Neural progenitor cell (in vitro differentiated cells): Measurements from ENCODE around the gene KLHL42. TPM values are rescaled to one million over a fixed set of nuclear protein-coding genes. Genes with fewer than 3 reads are reported as not detected.
A peak's percentile ranks its signal among the peaks of the same experiment; 100 is the strongest.

Experiments used
- DNase-seq: peaks from one replicate; pipeline ENCODE4 v3.0.0-alpha.2; 2016; ENCODE audit warnings: low spot score
- H2AFZ ChIP-seq: fragments of 200-600 bp; sonication (generic); replicated peaks from 2 replicates; pipeline ENCODE4 v1.6.1; 2016; ENCODE audit warnings: antibody characterized with exemption
- H3F3A ChIP-seq: fragments of 200-600 bp; sonication (generic); 2 replicates; pipeline ENCODE4 v1.6.1; 2016; ENCODE audit warnings: antibody characterized with exemption, low read depth
- H3K27ac ChIP-seq: fragments of 200-600 bp; sonication (generic); 2 replicates; pipeline ENCODE4 v1.5.1; 2016; ENCODE audit warnings: mild to moderate bottlenecking
- H3K27me3 ChIP-seq: fragments of 200-600 bp; sonication (generic); 2 replicates; pipeline ENCODE4 v1.6.1; 2016; ENCODE audit warnings: mild to moderate bottlenecking, moderate library complexity
- H3K36me3 ChIP-seq: fragments of 200-600 bp; sonication (generic); 2 replicates; pipeline ENCODE4 v1.5.1; 2016
- H3K4me1 ChIP-seq: fragments of 200-600 bp; sonication (generic); 2 replicates; pipeline ENCODE4 v1.6.1; 2016; ENCODE audit warnings: mixed run types
- H3K4me2 ChIP-seq: fragments of 200-600 bp; sonication (generic); 2 replicates; pipeline ENCODE4 v1.6.1; 2016
- H3K4me3 ChIP-seq: fragments of 200-600 bp; sonication (generic); 2 replicates; pipeline ENCODE4 v1.5.1; 2016
- H3K79me2 ChIP-seq: fragments of 200-600 bp; sonication (generic); 2 replicates; pipeline ENCODE4 v1.6.1; 2016; ENCODE audit warnings: low read depth
- H3K9ac ChIP-seq: fragments of 200-600 bp; sonication (generic); 2 replicates; pipeline ENCODE4 v1.6.1; 2016
- H3K9me3 ChIP-seq: fragments of 200-600 bp; sonication (generic); 2 replicates; pipeline ENCODE4 v1.5.1; 2016; ENCODE audit warnings: low read depth
- H4K20me1 ChIP-seq: fragments of 200-600 bp; sonication (generic); 2 replicates; pipeline ENCODE4 v1.6.1; 2016; ENCODE audit warnings: low read depth
- H3K27ac Mint-ChIP-seq: 3 replicates; pipeline ENCODE4 v1.8.0; 2021; ENCODE audit warnings: mixed read lengths
- H3K27me3 Mint-ChIP-seq: 2 replicates; pipeline ENCODE4 v1.8.0; 2022; ENCODE audit warnings: low read depth, mild to moderate bottlenecking, inconsistent platforms, moderate library complexity, mixed read lengths; ENCODE audit not compliant: insufficient read depth
- H3K36me3 Mint-ChIP-seq: 3 replicates; pipeline ENCODE4 v1.8.0; 2021; ENCODE audit warnings: mixed read lengths
- H3K4me1 Mint-ChIP-seq: 3 replicates; pipeline ENCODE4 v1.8.0; 2021; ENCODE audit warnings: mixed read lengths
- H3K4me3 Mint-ChIP-seq: 3 replicates; pipeline ENCODE4 v1.8.0; 2021; ENCODE audit warnings: mild to moderate bottlenecking, moderate library complexity, mixed read lengths
- H3K9me3 Mint-ChIP-seq: 3 replicates; pipeline ENCODE4 v1.8.0; 2020; ENCODE audit warnings: mixed read lengths
- EZH2 ChIP-seq: fragments of 200-600 bp; sonication (generic); IDR thresholded peaks from 2 replicates; pipeline ENCODE4 v1.6.1; 2017; ENCODE audit warnings: antibody characterized with exemption, mild to moderate bottlenecking, moderate library complexity
- EZH2phosphoT487 ChIP-seq: fragments of 200-600 bp; sonication (generic); IDR thresholded peaks from 2 replicates; pipeline ENCODE4 v1.6.1; 2017; ENCODE audit warnings: antibody characterized with exemption
- total RNA-seq: library from RNA; depleted of rRNA; stranded (reverse); fragments of >200 nt; gene quantifications from 2 replicates; pipeline ENCODE4 v1.2.3, GENCODE V29; 2015; ENCODE audit warnings: low replicate concordance
- TF ChIP-seq, protein P1 (sequence below): fragments of 200-600 bp; sonication (generic); IDR thresholded peaks from 2 replicates; pipeline ENCODE4 v1.5.1; 2017; ENCODE audit warnings: antibody characterized with exemption, mild to moderate bottlenecking

The KLHL42 gene
- total RNA-seq, 1 donor from 2014 or later: 21.6 TPM

DNA sequence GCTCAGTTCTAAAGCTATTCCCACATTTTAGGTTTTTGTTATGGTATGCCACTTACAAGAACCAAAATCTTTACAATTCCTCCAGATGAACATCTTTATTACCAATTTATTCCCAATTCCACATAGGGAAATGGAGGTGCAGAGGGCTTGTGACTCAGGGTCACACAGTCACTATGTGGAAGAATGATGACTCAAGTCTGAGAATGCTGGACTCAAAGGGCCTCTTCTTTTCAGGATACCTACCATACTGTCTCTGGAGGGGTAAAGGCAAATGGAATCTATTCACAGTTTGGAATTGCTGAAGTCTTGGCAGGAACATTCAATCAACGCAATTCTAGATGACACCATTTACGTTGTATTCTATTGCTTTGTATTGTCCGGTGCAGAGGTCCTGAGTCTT lies 48.2 kb downstream of the KLHL42 start:
- Mint-ChIP-seq H3K4me3 (no peak overlapping the region), H3K9me3 (no peaks in the 10 kb centered on the region), H3K4me1 (peaks cover 7% of the 10 kb centered on the region), H3K36me3 (no peaks in the 10 kb centered on the region), H3K27ac (no peak overlapping the region), H3K27me3 (peaks cover 2% of the 10 kb centered on the region)
- no peak overlapping the region for H3K4me2 ChIP-seq
- no peak overlapping the region for H3K9ac ChIP-seq
- peaks cover 11% of the 10 kb centered on the region for H3K4me1 ChIP-seq
- H3K27me3 ChIP-seq: no peaks in the 10 kb centered on the region
- H3K4me3 ChIP-seq: no peak overlapping the region
- H3K9me3 ChIP-seq: no peaks in the 10 kb centered on the region
- no peaks in the 10 kb centered on the region for H3F3A ChIP-seq
- no peak for DNase-seq
- no peaks in the 10 kb centered on the region for H3K79me2 ChIP-seq
- TF ChIP-seq EZH2phosphoT487: no peak
- TF ChIP-seq EZH2: no peak
- TF ChIP-seq, protein P1, sequence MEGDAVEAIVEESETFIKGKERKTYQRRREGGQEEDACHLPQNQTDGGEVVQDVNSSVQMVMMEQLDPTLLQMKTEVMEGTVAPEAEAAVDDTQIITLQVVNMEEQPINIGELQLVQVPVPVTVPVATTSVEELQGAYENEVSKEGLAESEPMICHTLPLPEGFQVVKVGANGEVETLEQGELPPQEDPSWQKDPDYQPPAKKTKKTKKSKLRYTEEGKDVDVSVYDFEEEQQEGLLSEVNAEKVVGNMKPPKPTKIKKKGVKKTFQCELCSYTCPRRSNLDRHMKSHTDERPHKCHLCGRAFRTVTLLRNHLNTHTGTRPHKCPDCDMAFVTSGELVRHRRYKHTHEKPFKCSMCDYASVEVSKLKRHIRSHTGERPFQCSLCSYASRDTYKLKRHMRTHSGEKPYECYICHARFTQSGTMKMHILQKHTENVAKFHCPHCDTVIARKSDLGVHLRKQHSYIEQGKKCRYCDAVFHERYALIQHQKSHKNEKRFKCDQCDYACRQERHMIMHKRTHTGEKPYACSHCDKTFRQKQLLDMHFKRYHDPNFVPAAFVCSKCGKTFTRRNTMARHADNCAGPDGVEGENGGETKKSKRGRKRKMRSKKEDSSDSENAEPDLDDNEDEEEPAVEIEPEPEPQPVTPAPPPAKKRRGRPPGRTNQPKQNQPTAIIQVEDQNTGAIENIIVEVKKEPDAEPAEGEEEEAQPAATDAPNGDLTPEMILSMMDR: no peak
- no peak overlapping the region for H3K27ac ChIP-seq
- H3K36me3 ChIP-seq: no peaks in the 10 kb centered on the region
- H2AFZ ChIP-seq: no peak overlapping the region
- no peaks in the 10 kb centered on the region for H4K20me1 ChIP-seq

DNA sequence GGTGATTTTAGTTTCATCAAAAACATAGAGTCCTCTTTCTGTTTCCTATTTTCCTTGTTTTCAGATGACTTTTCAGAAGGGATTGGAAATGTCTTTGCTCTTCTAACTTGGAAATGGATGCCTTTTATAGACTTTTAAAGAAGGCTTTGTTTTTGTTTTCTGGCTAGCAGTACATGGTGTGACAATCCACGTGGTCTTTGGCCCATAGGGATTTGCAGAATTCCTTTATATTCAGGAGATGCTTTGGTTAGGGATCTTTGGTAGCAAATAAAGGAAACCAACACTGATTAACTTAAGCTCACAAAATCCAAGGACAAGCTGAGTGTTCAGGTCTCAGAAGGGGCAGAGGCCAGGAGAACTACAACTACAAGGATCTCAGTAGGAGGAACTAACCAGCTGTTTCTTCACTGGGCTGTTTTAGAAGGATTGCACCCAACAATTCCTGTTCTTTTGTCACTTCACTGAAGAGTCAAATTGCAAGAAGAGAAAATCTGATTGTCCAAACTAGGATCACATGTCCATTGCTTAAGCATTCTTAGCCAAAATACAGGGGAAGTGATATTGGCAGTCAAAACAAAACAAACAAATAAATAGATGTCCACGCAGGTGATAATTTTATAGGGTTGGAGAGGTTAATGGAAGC lies 58.6 kb downstream of the KLHL42 start:
- Mint-ChIP-seq H3K4me3 (no peak overlapping the region), H3K27me3 (peaks cover 5% of the 10 kb centered on the region), H3K9me3 (peaks cover 7% of the 10 kb centered on the region), H3K27ac (no peak overlapping the region), H3K36me3 (no peaks in the 10 kb centered on the region), H3K4me1 (peaks cover 6% of the 10 kb centered on the region)
- H3K4me2 ChIP-seq: no peak overlapping the region
- H3K9ac ChIP-seq: no peak overlapping the region
- no peaks in the 10 kb centered on the region for H3K36me3 ChIP-seq
- H3K27ac ChIP-seq: no peak overlapping the region
- no peak overlapping the region for H3K4me3 ChIP-seq
- H3K4me1 ChIP-seq: peaks cover 10% of the 10 kb centered on the region
- no peaks in the 10 kb centered on the region for H3K79me2 ChIP-seq
- no peaks in the 10 kb centered on the region for H3K27me3 ChIP-seq
- no peaks in the 10 kb centered on the region for H3F3A ChIP-seq
- H2AFZ ChIP-seq: no peak overlapping the region
- no peaks in the 10 kb centered on the region for H3K9me3 ChIP-seq
- no peak for TF ChIP-seq EZH2
- TF ChIP-seq, protein P1: no peak
- no peaks in the 10 kb centered on the region for H4K20me1 ChIP-seq
- DNase-seq: no peak

DNA sequence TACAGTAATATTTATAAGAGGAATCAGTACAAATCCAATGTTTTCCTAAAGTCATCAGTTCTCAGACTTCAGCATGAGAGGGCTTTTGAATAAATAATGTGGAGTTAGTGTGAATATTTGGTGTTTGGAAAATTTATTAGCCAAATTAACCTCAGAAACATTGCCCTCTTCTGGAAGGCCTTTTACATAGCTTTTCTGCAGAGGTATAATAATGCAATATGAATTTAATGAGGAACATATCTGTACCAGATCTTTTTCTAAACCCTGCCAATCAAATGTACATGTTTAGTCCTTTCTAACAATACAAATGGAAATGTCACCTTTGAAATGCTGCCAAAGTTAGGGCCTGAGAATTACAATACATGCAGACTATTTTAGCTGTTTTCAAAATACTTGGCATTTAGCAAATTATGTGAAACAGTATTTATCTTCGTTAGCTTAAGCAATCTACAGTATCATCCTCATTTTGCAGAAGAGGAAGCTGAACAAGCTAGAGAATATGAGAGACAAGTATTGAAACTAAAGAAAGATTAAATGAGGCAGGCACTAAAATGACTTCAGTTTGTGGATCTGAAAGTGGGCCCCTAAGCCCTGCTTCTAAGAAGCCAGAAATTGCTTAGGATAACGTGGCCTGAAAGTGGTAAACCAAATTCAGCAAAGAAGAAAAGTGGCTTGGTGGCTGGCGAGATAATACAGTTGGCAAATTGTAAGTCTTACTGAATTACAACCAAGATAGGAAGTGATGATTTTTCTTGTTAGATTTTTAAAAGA lies 60.4 kb downstream of the KLHL42 start:
- Histone ChIP-seq H3K36me3 (no peaks in the 10 kb centered on the region), H3K27me3 (no peaks in the 10 kb centered on the region), H4K20me1 (no peaks in the 10 kb centered on the region), H3K79me2 (no peaks in the 10 kb centered on the region), H3K4me1 (peaks cover 10% of the 10 kb centered on the region), H3K4me2 (no peak overlapping the region), H2AFZ (no peak overlapping the region), H3K4me3 (no peak overlapping the region), H3K9me3 (no peaks in the 10 kb centered on the region), H3K9ac (no peak overlapping the region), H3F3A (no peaks in the 10 kb centered on the region), H3K27ac (no peak overlapping the region)
- Mint-ChIP-seq H3K27me3 (peaks cover 5% of the 10 kb centered on the region), H3K4me3 (no peak overlapping the region), H3K27ac (no peak overlapping the region), H3K9me3 (no peaks in the 10 kb centered on the region), H3K4me1 (peaks cover 8% of the 10 kb centered on the region), H3K36me3 (no peaks in the 10 kb centered on the region)
- DNase-seq: no peak
- TF ChIP-seq EZH2phosphoT487 (no peak), EZH2 (no peak)
- TF ChIP-seq, protein P1: peak; percentile 8
